Measurements from ENCODE around the gene RAE1. TPM values are rescaled to one million over a fixed set of nuclear protein-coding genes. Genes with fewer than 3 reads are reported as not detected.

RAE1 gene
- total RNA-seq, 1 experiment from 2014 or later, result 46.3 TPM

DNA sequence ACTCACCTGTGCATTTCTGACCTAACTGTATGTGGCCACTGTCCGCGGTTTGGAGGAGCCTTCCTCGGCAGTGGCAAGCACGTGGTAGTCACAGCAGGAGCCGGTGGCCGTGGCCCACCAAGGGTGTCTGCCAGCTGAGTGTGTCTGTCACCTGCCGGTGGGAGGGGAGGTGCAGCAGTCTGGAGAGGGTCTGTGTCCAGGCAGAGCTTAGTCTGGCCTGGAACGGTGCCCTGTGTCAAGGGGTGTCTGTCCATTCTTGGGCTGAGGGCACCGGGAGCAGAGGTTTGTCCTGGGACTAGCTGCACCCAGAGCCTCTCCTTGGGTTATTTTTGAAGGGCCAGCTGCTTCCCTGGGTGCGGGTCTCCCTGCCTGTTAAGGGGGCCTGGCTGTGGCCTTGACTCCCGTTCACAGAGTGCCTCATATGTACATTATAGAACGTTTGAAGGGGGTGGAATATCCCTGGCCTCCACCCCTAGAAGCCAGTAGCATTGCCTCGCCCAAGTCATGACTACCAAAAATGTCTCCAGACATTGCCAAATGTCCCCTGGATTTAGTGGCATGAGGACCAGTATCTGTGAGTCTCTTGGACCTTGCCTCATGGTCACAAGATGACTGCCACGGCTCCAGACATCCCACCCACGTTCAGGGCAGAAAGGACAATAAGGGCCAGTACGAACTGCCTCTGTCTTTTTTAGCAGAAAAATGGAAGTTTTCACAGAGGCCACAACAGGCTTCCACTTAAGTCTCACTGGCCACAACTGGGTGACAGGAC lies 45.3 kb downstream of the RAE1 start:
- no peak overlapping the region for H3K27ac ChIP-seq (ENCODE audit: low read depth, low read length)
- BruUV-seq (replicated peaks), result no TSS peak
- ChIA-PET RAD21 (ENCODE audit: low non-redundant PET in 1 of 2, low total read pairs in 2 of 2, uncharacterized antibody in 2 of 2, unreplicated experiment in 2 of 2) (no interaction called here), POLR2A (no interaction called here), CTCF (no interaction called here)
- DNase-seq (ENCODE audit: low read depth, low spot score) (no peak), ATAC-seq (no peak)
- H3K4me3 ChIP-seq (replicated peaks in 1 of 2; ENCODE audit: low read depth in 1 of 2, low read length in 2 of 2), result no peak overlapping the region
- H3K79me2 ChIP-seq (ENCODE audit: insufficient read depth, low read length), result peaks cover 80% of the 10 kb centered on the region
- H3K9ac ChIP-seq (ENCODE audit: low read length), result no peak overlapping the region
- peaks cover 18 to 29% of the 10 kb centered on the region in 2 experiments; a peak in 3 of 4 replicates for H3K36me3 ChIP-seq (ENCODE audit: control insufficient read depth in 1 of 2, insufficient read depth in 2 of 2, low read length in 2 of 2)
- H3K27me3 ChIP-seq (ENCODE audit: insufficient read depth, low read length), result no peaks in the 10 kb centered on the region
- no peak overlapping the region for H2AFZ ChIP-seq (ENCODE audit: low read depth, low read length, poor library complexity, severe bottlenecking)
- no peak for TF ChIP-seq ZFX (IDR thresholded peaks at IDR 0.05)
- no peaks in the 10 kb centered on the region for H4K20me1 ChIP-seq (ENCODE audit: insufficient read depth)
- intact Hi-C loops (cut with micrococcal nuclease), result no loop called here
- no peaks in the 10 kb centered on the region for H3K9me3 ChIP-seq (ENCODE audit: control insufficient read depth in 1 of 2, insufficient read depth in 1 of 2, low read depth in 1 of 2, low read length in 2 of 2)
- no peak overlapping the region for H3K4me2 ChIP-seq (ENCODE audit: low read length)
- H3K9me2 ChIP-seq (ENCODE audit: insufficient read depth), result no peaks in the 10 kb centered on the region
- peaks cover 7 to 12% of the 10 kb centered on the region in 2 experiments; a peak in 2 of 4 replicates for H3K4me1 ChIP-seq (ENCODE audit: control insufficient read depth in 1 of 2, insufficient read depth in 2 of 2, low read length in 2 of 2)

DNA sequence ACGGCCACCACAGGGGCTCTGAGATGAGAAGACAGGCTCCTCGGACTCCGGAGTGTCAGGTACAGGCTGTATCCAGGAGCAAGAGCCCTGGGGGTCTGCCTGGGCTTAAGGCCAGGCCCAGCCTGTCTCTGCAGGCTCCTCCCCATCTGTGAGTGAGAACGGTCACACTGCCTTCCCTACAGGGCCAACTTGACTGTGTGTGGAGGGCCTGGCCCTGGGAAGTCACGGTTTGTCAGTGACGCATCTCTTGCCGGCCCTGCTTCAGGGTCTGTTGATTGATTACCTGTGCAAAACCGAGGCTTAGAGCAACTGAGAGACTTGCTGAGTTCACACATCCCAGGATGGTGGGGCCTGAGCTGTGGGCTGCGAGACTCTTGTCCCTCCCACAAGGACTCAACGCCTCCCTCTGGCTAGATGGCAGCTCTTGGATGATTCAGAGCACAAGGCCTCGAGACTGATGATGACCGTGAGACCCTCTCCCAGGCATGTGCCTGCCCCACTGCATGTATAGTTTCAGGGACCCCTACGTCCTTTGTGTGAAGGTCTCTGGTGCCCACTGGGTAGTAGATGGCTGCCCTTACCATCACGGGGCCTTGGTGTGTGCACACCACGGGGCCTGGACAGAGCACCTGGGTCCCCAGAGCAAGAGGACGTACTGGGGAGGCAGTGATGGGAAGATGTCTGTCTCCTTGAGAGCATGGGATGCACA lies 46.1 kb downstream of the RAE1 start:
- Histone ChIP-seq H3K79me2 (ENCODE audit: insufficient read depth, low read length) (peaks cover 79% of the 10 kb centered on the region), H3K36me3 (ENCODE audit: control insufficient read depth in 1 of 2, insufficient read depth in 2 of 2, low read length in 2 of 2) (peaks cover 18 to 33% of the 10 kb centered on the region in 2 experiments; a peak in 3 of 4 replicates), H3K27me3 (ENCODE audit: insufficient read depth, low read length) (no peaks in the 10 kb centered on the region), H3K9me2 (ENCODE audit: insufficient read depth) (no peaks in the 10 kb centered on the region), H3K9ac (ENCODE audit: low read length) (no peak overlapping the region), H2AFZ (ENCODE audit: low read depth, low read length, poor library complexity, severe bottlenecking) (no peak overlapping the region), H3K4me2 (ENCODE audit: low read length) (no peak overlapping the region), H4K20me1 (ENCODE audit: insufficient read depth) (no peaks in the 10 kb centered on the region), H3K4me1 (ENCODE audit: control insufficient read depth in 1 of 2, insufficient read depth in 2 of 2, low read length in 2 of 2) (peaks cover 6 to 10% of the 10 kb centered on the region in 2 experiments; a peak in 2 of 4 replicates), H3K27ac (ENCODE audit: low read depth, low read length) (no peak overlapping the region), H3K9me3 (ENCODE audit: control insufficient read depth in 1 of 2, insufficient read depth in 1 of 2, low read depth in 1 of 2, low read length in 2 of 2) (no peaks in the 10 kb centered on the region), H3K4me3 (replicated peaks in 1 of 2; ENCODE audit: low read depth in 1 of 2, low read length in 2 of 2) (no peak overlapping the region)
- intact Hi-C loops (cut with micrococcal nuclease), result no loop called here
- RAD21 ChIA-PET (ENCODE audit: low non-redundant PET in 1 of 2, low total read pairs in 2 of 2, uncharacterized antibody in 2 of 2, unreplicated experiment in 2 of 2), result no interaction called here
- no peak for TF ChIP-seq ZNF274 (IDR thresholded peaks at IDR 0.05; ENCODE audit: low read depth, low read length)
- no peak for TF ChIP-seq SRF (IDR thresholded peaks at IDR 0.05; ENCODE audit: low read depth)
- no peak for TF ChIP-seq FOSL1 (IDR thresholded peaks at IDR 0.05; ENCODE audit: low read depth)
- TF ChIP-seq ZFX (IDR thresholded peaks at IDR 0.05), result no peak
- no peak for TF ChIP-seq RAD21 (IDR thresholded peaks at IDR 0.05; ENCODE audit: low read depth)
- TF ChIP-seq JUND (IDR thresholded peaks at IDR 0.05), result no peak
- no peak for TF ChIP-seq EGR1 (IDR thresholded peaks at IDR 0.05; ENCODE audit: low read depth)
- TF ChIP-seq CEBPB (IDR thresholded peaks at IDR 0.05; ENCODE audit: low read depth), result no peak
- TF ChIP-seq SP1 (IDR thresholded peaks at IDR 0.05; ENCODE audit: low read depth), result no peak
- TF ChIP-seq, protein P1, sequence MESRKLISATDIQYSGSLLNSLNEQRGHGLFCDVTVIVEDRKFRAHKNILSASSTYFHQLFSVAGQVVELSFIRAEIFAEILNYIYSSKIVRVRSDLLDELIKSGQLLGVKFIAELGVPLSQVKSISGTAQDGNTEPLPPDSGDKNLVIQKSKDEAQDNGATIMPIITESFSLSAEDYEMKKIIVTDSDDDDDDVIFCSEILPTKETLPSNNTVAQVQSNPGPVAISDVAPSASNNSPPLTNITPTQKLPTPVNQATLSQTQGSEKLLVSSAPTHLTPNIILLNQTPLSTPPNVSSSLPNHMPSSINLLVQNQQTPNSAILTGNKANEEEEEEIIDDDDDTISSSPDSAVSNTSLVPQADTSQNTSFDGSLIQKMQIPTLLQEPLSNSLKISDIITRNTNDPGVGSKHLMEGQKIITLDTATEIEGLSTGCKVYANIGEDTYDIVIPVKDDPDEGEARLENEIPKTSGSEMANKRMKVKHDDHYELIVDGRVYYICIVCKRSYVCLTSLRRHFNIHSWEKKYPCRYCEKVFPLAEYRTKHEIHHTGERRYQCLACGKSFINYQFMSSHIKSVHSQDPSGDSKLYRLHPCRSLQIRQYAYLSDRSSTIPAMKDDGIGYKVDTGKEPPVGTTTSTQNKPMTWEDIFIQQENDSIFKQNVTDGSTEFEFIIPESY (IDR thresholded peaks at IDR 0.05; ENCODE audit: extremely low read depth, insufficient replicate concordance, low read length), result no peak
- no peak for TF ChIP-seq POLR2A (IDR thresholded peaks at IDR 0.05; ENCODE audit: borderline replicate concordance, extremely low read depth, insufficient read depth, insufficient read length)
- TF ChIP-seq CBX3 (IDR thresholded peaks at IDR 0.05; ENCODE audit: low read depth), result no peak
- no peak for TF ChIP-seq EZH2 (IDR thresholded peaks at IDR 0.05)
- TF ChIP-seq, protein P2, sequence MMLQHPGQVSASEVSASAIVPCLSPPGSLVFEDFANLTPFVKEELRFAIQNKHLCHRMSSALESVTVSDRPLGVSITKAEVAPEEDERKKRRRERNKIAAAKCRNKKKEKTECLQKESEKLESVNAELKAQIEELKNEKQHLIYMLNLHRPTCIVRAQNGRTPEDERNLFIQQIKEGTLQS (IDR thresholded peaks at IDR 0.05), result no peak
- TF ChIP-seq, protein P3, sequence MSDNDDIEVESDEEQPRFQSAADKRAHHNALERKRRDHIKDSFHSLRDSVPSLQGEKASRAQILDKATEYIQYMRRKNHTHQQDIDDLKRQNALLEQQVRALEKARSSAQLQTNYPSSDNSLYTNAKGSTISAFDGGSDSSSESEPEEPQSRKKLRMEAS (IDR thresholded peaks at IDR 0.05), result no peak
- TF ChIP-seq ELF1 (IDR thresholded peaks at IDR 0.05; ENCODE audit: borderline replicate concordance, low read depth), result no peak
- no peak for ATAC-seq
- POLR2A ChIA-PET, result no interaction called here
- no peak for DNase-seq (ENCODE audit: low read depth, low spot score)
- CTCF ChIA-PET, result no interaction called here
- no TSS peak for BruUV-seq (replicated peaks)

All from HCT116 (cell line).